SK-N-SH (cell line): ENCODE data around the gene TRMT1. TPM values are rescaled to one million over a fixed set of nuclear protein-coding genes. Genes with fewer than 3 reads are reported as not detected.
A peak's percentile ranks its signal among the peaks of the same experiment; 100 is the strongest.

Experiments used
- CTCF ChIA-PET: fragments of 300-600, 350-600 bp; formaldehyde crosslinking; extraction: SDS; loops from one replicate; lab custom pipeline; 2021; lab: Yijun Ruan, JAX
- POLR2A ChIA-PET: fragments of 350-600 bp; sonication (Branson Sonifier 250); formaldehyde crosslinking; extraction: SDS; loops from one replicate; lab custom pipeline; 2020; ENCODE audit warnings: antibody characterized with exemption, inconsistent platforms; lab: Yijun Ruan, JAX
- DNase-seq: peaks from one replicate; pipeline ENCODE4 v3.0.0; 2012
- H2AFZ ChIP-seq: fragments of 200-600 bp; sonication (generic); 2 replicates; pipeline ENCODE4 v1.8.1; 2016; ENCODE audit warnings: antibody characterized with exemption, mild to moderate bottlenecking, low read depth
- H3F3A ChIP-seq: fragments of 200-600 bp; sonication (generic); replicated peaks from 2 replicates; pipeline ENCODE3; 2016; ENCODE audit warnings: antibody characterized with exemption, mild to moderate bottlenecking; ENCODE audit not compliant: insufficient read depth
- H3K27ac ChIP-seq, 2 experiments: fragments of 200-500 bp in 1 of 2; fragments of 200-600 bp in 1 of 2; sonication (Bioruptor generic) in 1 of 2; sonication (generic), shearing (Covaris generic) in 1 of 2; 2 replicates each; pipeline versions ENCODE4 v1.5.1 to v1.6.1; 2014 to 2016; ENCODE audit warnings: low read depth in 2 of 2, inconsistent platforms in 1 of 2, low read length in 1 of 2, mild to moderate bottlenecking in 1 of 2, mixed read lengths in 1 of 2
- H3K27me3 ChIP-seq: fragments of 200-600 bp; sonication (generic), shearing (Covaris generic); 2 replicates; pipeline ENCODE4 v1.6.1; 2016; ENCODE audit warnings: mixed run types; ENCODE audit not compliant: insufficient read depth
- H3K36me3 ChIP-seq, 2 experiments: fragments of 200-500 bp in 1 of 2; fragments of 200-600 bp in 1 of 2; sonication (Bioruptor generic) in 1 of 2; sonication (generic) in 1 of 2; replicated peaks in 1 of 2; 2 replicates each; pipeline versions ENCODE3 to v1.5.1; 2014 to 2016; ENCODE audit warnings: low read length in 1 of 2, mild to moderate bottlenecking in 1 of 2; ENCODE audit not compliant: insufficient read depth in 2 of 2, control insufficient read depth in 1 of 2
- H3K4me1 ChIP-seq, 2 experiments: fragments of 200-500 bp in 1 of 2; fragments of 200-600 bp in 1 of 2; sonication (Bioruptor generic) in 1 of 2; sonication (generic), shearing (Covaris generic) in 1 of 2; 2 replicates each; pipeline versions ENCODE4 v1.5.1 to v1.6.1; 2014 to 2016; ENCODE audit warnings: low read depth in 1 of 2, low read length in 1 of 2, mixed run types in 1 of 2; ENCODE audit not compliant: insufficient read depth in 2 of 2, control insufficient read depth in 1 of 2
- H3K4me2 ChIP-seq: fragments of 200-600 bp; sonication (generic), shearing (Covaris generic); 2 replicates; pipeline ENCODE4 v1.6.1; 2017; ENCODE audit warnings: mixed run types
- H3K4me3 ChIP-seq, 2 experiments: fragments of 200-500 bp in 1 of 2; fragments of 200-600 bp in 1 of 2; sonication (Bioruptor generic) in 1 of 2; sonication (generic), shearing (Covaris generic) in 1 of 2; 2 replicates each; pipeline versions ENCODE4 v1.5.1 to v1.8.1; 2014 to 2016; ENCODE audit warnings: low read depth in 2 of 2, inconsistent platforms in 1 of 2, low read length in 1 of 2, mild to moderate bottlenecking in 1 of 2, mixed read lengths in 1 of 2, moderate library complexity in 1 of 2
- H3K79me2 ChIP-seq: fragments of 200-600 bp; sonication (generic); 2 replicates; pipeline ENCODE4 v1.8.1; 2017; ENCODE audit warnings: mild to moderate bottlenecking; ENCODE audit not compliant: insufficient read depth
- H3K9ac ChIP-seq: fragments of 200-600 bp; sonication (generic); 2 replicates; pipeline ENCODE4 v1.6.1; 2017; ENCODE audit warnings: mixed run types
- H3K9me2 ChIP-seq: fragments of 200-600 bp; sonication (generic); 2 replicates; pipeline ENCODE4 v1.6.1; 2017; ENCODE audit warnings: mixed run types
- H3K9me3 ChIP-seq: fragments of 200-600 bp; sonication (generic); 2 replicates; pipeline ENCODE4 v1.6.1; 2017; ENCODE audit warnings: mixed run types, mild to moderate bottlenecking, moderate library complexity
- H4K20me1 ChIP-seq: fragments of 200-600 bp; sonication (generic); 2 replicates; pipeline ENCODE4 v1.6.1; 2017; ENCODE audit warnings: mild to moderate bottlenecking, mixed run types; ENCODE audit not compliant: insufficient read depth
- CHD2 ChIP-seq: fragments of 150-350 bp; IDR thresholded peaks from 2 replicates; pipeline ENCODE4 v1.6.1; 2018; ENCODE audit warnings: low read length; ENCODE audit not compliant: partially characterized antibody
- EP300 ChIP-seq, 2 experiments: IDR thresholded peaks; 2 replicates each; pipeline versions ENCODE4 v1.4.0 to v1.6.1; 2012; ENCODE audit warnings: borderline replicate concordance in 1 of 2, low read depth in 1 of 2, low read length in 1 of 2
- FOSL2 ChIP-seq: IDR thresholded peaks from 2 replicates; pipeline ENCODE4 v1.4.0; 2012; ENCODE audit warnings: low read depth, mild to moderate bottlenecking, moderate library complexity, borderline replicate concordance
- FOXJ3 ChIP-seq: sonication (generic); formaldehyde crosslinking; IDR thresholded peaks from 2 replicates; pipeline ENCODE4 v1.5.1; 2020; ENCODE audit warnings: mild to moderate bottlenecking, missing genetic modification reagents
- FOXM1 ChIP-seq: IDR thresholded peaks from 2 replicates; pipeline ENCODE4 v1.4.0; 2012; ENCODE audit warnings: low read depth, mild to moderate bottlenecking
- GABPA ChIP-seq: IDR thresholded peaks from 2 replicates; pipeline ENCODE4 v1.4.0; 2012; ENCODE audit warnings: low read depth, mild to moderate bottlenecking
- JUND ChIP-seq: IDR thresholded peaks from 2 replicates; pipeline ENCODE4 v1.4.0; 2012
- MEF2A ChIP-seq: IDR thresholded peaks from 2 replicates; pipeline ENCODE4 v1.4.0; 2012; ENCODE audit warnings: low read depth, borderline replicate concordance
- MXI1 ChIP-seq: IDR thresholded peaks from 2 replicates; pipeline ENCODE4 v1.6.1; 2012; ENCODE audit warnings: mild to moderate bottlenecking, low read depth, low read length, improper control_type of control experiment
- NFIC ChIP-seq: IDR thresholded peaks from 2 replicates; pipeline ENCODE4 v1.4.0; 2012; ENCODE audit warnings: borderline replicate concordance
- RCOR1 ChIP-seq: fragments of 150-350 bp; IDR thresholded peaks from 2 replicates; pipeline ENCODE4 v1.6.1; 2017; ENCODE audit warnings: antibody characterized with exemption, low read length
- SMC3 ChIP-seq: IDR thresholded peaks from 2 replicates; pipeline ENCODE4 v1.6.1; 2012; ENCODE audit warnings: low read depth, low read length, improper control_type of control experiment
- WGBS: methylation state at CpG from one replicate; pipeline ENCODE4 v1.1.6; 2017; ENCODE audit warnings: low lambda C conversion rate; 5-methylcytosine and 5-hydroxymethylcytosine counted together
- polyA plus RNA-seq, 3 experiments: library from polyadenylated mRNA; depleted of rRNA; stranded (reverse); fragments of >200 nt; gene quantifications; 2 replicates each; pipeline ENCODE4 v1.2.3, GENCODE V29; 2012
- TF ChIP-seq, protein P1 (sequence below): IDR thresholded peaks from 2 replicates; pipeline ENCODE4; 2012
- TF ChIP-seq, protein P2 (sequence below): fragments of 200-600 bp; sonication (generic); IDR thresholded peaks from 2 replicates; pipeline ENCODE4 v1.6.1; 2017; ENCODE audit warnings: antibody characterized with exemption, mild to moderate bottlenecking, moderate library complexity
- TF ChIP-seq, protein P3 (sequence below): IDR thresholded peaks from 2 replicates; pipeline ENCODE4 v1.4.0; 2012; ENCODE audit warnings: low read depth
- TF ChIP-seq, protein P4 (sequence below): IDR thresholded peaks from 2 replicates; pipeline ENCODE4 v1.6.1; 2012; ENCODE audit warnings: mild to moderate bottlenecking, low read depth, low read length, moderate library complexity
- TF ChIP-seq, protein P5 (sequence below): IDR thresholded peaks from 2 replicates; pipeline ENCODE4 v1.4.0; 2012; ENCODE audit warnings: low read depth, borderline replicate concordance

Gene TRMT1
- polyA plus RNA-seq, 1 of the 3 experiments (the other 2 are of a cell fraction), result 64.9 TPM

DNA sequence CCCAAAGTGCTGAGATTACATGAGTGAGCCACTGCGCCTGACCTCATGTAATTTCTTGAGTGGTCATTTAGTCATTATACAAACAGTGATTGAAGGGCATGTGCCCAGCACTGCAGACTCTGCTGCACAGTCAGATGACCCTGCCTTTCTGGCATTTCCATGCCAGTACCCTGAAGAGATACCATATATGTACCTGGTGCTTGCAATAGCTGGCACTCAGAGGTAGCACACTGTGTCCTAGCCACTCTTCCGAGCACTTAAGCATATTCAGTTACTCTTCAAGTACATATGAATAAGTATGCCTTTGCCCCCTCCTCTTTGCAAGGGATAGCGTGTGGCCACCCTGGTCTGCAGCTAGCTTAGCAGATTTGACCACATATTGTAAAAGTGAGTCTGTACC lies 18.1 kb upstream of the TRMT1 start:
- no peak overlapping the region for H3K27ac ChIP-seq
- H3K9me3 ChIP-seq, result no peaks in the 10 kb centered on the region
- ChIA-PET CTCF (no interaction called here), POLR2A (no interaction called here)
- no peak for DNase-seq
- no peaks in the 10 kb centered on the region for H3K9me2 ChIP-seq
- no peak overlapping the region for H3K9ac ChIP-seq
- 92% methylated on average over 3 of the region's 3 CpGs for WGBS
- H3K27me3 ChIP-seq, result no peaks in the 10 kb centered on the region
- peaks cover 5 to 43% of the 10 kb centered on the region in 2 experiments for H3K36me3 ChIP-seq
- no peak overlapping the region for H3K4me3 ChIP-seq
- H3F3A ChIP-seq, result peaks cover 24% of the 10 kb centered on the region
- peaks cover 62% of the 10 kb centered on the region for H3K79me2 ChIP-seq
- peaks cover 55% of the 10 kb centered on the region for H4K20me1 ChIP-seq
- peaks cover 0 to 15% of the 10 kb centered on the region in 2 experiments; a peak in 2 of 4 replicates for H3K4me1 ChIP-seq
- H3K4me2 ChIP-seq, result no peak overlapping the region
- TF ChIP-seq EP300 (IDR thresholded peaks at IDR 0.05; ENCODE audit: borderline replicate concordance in 1 of 2, low read depth in 1 of 2, low read length in 1 of 2) (no peak), FOSL2 (no peak), CHD2 (no peak), FOXM1 (no peak)
- TF ChIP-seq, protein P1, sequence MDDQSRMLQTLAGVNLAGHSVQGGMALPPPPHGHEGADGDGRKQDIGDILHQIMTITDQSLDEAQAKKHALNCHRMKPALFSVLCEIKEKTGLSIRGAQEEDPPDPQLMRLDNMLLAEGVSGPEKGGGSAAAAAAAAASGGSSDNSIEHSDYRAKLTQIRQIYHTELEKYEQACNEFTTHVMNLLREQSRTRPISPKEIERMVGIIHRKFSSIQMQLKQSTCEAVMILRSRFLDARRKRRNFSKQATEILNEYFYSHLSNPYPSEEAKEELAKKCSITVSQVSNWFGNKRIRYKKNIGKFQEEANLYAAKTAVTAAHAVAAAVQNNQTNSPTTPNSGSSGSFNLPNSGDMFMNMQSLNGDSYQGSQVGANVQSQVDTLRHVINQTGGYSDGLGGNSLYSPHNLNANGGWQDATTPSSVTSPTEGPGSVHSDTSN, result no peak
- no peak overlapping the region for H2AFZ ChIP-seq

DNA sequence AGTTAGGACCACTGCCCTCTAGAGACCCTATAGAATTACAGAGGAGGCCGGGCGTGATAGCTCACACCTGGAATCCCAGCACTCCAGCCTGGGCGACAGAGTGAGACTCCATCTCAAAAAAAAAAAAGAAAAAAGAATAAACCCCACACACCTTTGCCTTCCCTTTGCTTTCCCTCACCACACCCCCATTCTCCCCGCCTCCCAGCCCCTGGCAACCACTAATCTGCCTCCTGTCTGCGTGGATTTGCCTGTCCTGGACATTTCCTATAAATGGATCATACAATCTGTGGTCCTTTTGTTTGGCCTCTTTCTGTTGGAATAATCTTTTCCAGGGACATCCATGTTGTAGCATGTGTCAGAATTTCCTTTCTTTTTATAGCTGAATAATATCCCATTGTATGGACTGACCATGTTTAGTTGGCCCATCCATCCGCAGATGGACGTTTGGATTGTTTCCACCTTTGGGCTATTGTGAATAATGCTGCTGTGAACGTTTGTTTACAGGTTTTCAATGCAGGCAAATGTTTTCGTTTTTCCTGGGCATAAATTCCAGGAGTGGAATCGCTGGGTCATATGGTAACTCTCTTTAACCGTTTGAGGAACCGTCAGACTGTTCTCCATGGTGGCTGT lies 16.8 kb upstream of the TRMT1 start:
- Histone ChIP-seq H3K9me3 (no peaks in the 10 kb centered on the region), H4K20me1 (peaks cover 68% of the 10 kb centered on the region), H3K27ac (peak overlapping the region in 1 of 2 experiments; percentile 59; a peak in 1 of 4 replicates), H3K4me1 (peaks cover 0 to 15% of the 10 kb centered on the region in 2 experiments; a peak in 2 of 4 replicates), H3K4me3 (no peak overlapping the region), H3K79me2 (peaks cover 74% of the 10 kb centered on the region), H3F3A (peaks cover 24% of the 10 kb centered on the region), H3K36me3 (peaks cover 5 to 37% of the 10 kb centered on the region in 2 experiments), H3K9me2 (no peaks in the 10 kb centered on the region), H3K4me2 (no peak overlapping the region), H3K27me3 (no peaks in the 10 kb centered on the region), H2AFZ (no peak overlapping the region), H3K9ac (no peak overlapping the region)
- DNase-seq, result no peak
- ChIA-PET CTCF (interaction anchor here (1.3 kb wide), 1 partner anchor 20 kb away, joined by 3 read pairs; no protein-coding TSS in a partner anchor), POLR2A (no interaction called here)
- 94% methylated on average over 12 of the region's 12 CpGs for WGBS
- TF ChIP-seq, protein P2, sequence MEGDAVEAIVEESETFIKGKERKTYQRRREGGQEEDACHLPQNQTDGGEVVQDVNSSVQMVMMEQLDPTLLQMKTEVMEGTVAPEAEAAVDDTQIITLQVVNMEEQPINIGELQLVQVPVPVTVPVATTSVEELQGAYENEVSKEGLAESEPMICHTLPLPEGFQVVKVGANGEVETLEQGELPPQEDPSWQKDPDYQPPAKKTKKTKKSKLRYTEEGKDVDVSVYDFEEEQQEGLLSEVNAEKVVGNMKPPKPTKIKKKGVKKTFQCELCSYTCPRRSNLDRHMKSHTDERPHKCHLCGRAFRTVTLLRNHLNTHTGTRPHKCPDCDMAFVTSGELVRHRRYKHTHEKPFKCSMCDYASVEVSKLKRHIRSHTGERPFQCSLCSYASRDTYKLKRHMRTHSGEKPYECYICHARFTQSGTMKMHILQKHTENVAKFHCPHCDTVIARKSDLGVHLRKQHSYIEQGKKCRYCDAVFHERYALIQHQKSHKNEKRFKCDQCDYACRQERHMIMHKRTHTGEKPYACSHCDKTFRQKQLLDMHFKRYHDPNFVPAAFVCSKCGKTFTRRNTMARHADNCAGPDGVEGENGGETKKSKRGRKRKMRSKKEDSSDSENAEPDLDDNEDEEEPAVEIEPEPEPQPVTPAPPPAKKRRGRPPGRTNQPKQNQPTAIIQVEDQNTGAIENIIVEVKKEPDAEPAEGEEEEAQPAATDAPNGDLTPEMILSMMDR, result no peak
- no peak for TF ChIP-seq JUND
- TF ChIP-seq NFIC, result no peak
- TF ChIP-seq GABPA, result no peak
- TF ChIP-seq FOXJ3, result no peak
- TF ChIP-seq, protein P3, sequence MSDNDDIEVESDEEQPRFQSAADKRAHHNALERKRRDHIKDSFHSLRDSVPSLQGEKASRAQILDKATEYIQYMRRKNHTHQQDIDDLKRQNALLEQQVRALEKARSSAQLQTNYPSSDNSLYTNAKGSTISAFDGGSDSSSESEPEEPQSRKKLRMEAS, result no peak
- no peak for TF ChIP-seq RCOR1
- no peak for TF ChIP-seq MXI1
- TF ChIP-seq, protein P4, sequence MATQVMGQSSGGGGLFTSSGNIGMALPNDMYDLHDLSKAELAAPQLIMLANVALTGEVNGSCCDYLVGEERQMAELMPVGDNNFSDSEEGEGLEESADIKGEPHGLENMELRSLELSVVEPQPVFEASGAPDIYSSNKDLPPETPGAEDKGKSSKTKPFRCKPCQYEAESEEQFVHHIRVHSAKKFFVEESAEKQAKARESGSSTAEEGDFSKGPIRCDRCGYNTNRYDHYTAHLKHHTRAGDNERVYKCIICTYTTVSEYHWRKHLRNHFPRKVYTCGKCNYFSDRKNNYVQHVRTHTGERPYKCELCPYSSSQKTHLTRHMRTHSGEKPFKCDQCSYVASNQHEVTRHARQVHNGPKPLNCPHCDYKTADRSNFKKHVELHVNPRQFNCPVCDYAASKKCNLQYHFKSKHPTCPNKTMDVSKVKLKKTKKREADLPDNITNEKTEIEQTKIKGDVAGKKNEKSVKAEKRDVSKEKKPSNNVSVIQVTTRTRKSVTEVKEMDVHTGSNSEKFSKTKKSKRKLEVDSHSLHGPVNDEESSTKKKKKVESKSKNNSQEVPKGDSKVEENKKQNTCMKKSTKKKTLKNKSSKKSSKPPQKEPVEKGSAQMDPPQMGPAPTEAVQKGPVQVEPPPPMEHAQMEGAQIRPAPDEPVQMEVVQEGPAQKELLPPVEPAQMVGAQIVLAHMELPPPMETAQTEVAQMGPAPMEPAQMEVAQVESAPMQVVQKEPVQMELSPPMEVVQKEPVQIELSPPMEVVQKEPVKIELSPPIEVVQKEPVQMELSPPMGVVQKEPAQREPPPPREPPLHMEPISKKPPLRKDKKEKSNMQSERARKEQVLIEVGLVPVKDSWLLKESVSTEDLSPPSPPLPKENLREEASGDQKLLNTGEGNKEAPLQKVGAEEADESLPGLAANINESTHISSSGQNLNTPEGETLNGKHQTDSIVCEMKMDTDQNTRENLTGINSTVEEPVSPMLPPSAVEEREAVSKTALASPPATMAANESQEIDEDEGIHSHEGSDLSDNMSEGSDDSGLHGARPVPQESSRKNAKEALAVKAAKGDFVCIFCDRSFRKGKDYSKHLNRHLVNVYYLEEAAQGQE, result no peak
- TF ChIP-seq, protein P5, sequence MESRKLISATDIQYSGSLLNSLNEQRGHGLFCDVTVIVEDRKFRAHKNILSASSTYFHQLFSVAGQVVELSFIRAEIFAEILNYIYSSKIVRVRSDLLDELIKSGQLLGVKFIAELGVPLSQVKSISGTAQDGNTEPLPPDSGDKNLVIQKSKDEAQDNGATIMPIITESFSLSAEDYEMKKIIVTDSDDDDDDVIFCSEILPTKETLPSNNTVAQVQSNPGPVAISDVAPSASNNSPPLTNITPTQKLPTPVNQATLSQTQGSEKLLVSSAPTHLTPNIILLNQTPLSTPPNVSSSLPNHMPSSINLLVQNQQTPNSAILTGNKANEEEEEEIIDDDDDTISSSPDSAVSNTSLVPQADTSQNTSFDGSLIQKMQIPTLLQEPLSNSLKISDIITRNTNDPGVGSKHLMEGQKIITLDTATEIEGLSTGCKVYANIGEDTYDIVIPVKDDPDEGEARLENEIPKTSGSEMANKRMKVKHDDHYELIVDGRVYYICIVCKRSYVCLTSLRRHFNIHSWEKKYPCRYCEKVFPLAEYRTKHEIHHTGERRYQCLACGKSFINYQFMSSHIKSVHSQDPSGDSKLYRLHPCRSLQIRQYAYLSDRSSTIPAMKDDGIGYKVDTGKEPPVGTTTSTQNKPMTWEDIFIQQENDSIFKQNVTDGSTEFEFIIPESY, result no peak
- no peak for TF ChIP-seq SMC3
- TF ChIP-seq, protein P1, result no peak
- TF ChIP-seq MEF2A, result no peak
